Prostate gland (tissue), 2 donors: ENCODE measurements around the gene TH. TPM values are rescaled to one million over a fixed set of nuclear protein-coding genes. Genes with fewer than 3 reads are reported as not detected.

Experiments used
- DNase-seq: peaks from one replicate; pipeline ENCODE4 v3.0.0-alpha.2; 2019; ENCODE audit warnings: low spot score
- H3K27ac ChIP-seq, 2 donors: fragments of 200-600 bp; sonication (generic); 2 replicates each; pipeline ENCODE4 v1.5.1; 2017 to 2019
- H3K27me3 ChIP-seq: fragments of 200-600 bp; sonication (generic); replicated peaks from 2 replicates; pipeline ENCODE4 v1.5.1; 2019; ENCODE audit not compliant: insufficient read depth
- H3K36me3 ChIP-seq, 2 donors: fragments of 200-600 bp; sonication (generic); 1 replicate in 1 of 2; 2 replicates in 1 of 2; pipeline versions ENCODE4 v1.5.1 to v1.8.1; 2017 to 2019
- H3K4me1 ChIP-seq: fragments of 200-600 bp; sonication (generic); replicated peaks from 2 replicates; pipeline ENCODE4 v1.5.1; 2019
- H3K4me3 ChIP-seq, 2 donors: fragments of 200-600 bp; sonication (generic); 2 replicates each; pipeline ENCODE4 v1.5.1; 2017 to 2019
- H3K9me3 ChIP-seq: fragments of 200-600 bp; sonication (generic); 2 replicates; pipeline ENCODE4 v1.5.1; 2017
- POLR2A ChIP-seq: fragments of 450-650 bp; IDR thresholded peaks from one replicate; pipeline ENCODE4 v1.6.1; 2016; ENCODE audit warnings: antibody characterized with exemption, mild to moderate bottlenecking
- POLR2AphosphoS5 ChIP-seq: sonication (generic); formaldehyde crosslinking; IDR thresholded peaks from one replicate; pipeline ENCODE4 v1.6.1; 2017; ENCODE audit warnings: antibody characterized with exemption
- WGBS: methylation state at CpG from one replicate; pipeline ENCODE4 v1.1.5; 2018; 5-methylcytosine and 5-hydroxymethylcytosine counted together
- intact Hi-C: fragments of 100-400 bp; cut with DNase I; formaldehyde crosslinking; loops from one replicate; pipeline ENCODE4 v1.14.2; 2022
- total RNA-seq, 2 donors: library from RNA; depleted of rRNA; stranded (reverse); fragments of >200 nt; gene quantifications; one replicate each; pipeline ENCODE4 v1.1.0, GENCODE V29; 2016
- TF ChIP-seq, protein P1 (sequence below), 4 experiments: fragments of 200-600 bp in 2 of 4; fragments of 450-650 bp in 2 of 4; sonication (generic) in 2 of 4; IDR thresholded peaks; 1 replicate in 3 of 4; 2 replicates in 1 of 4; pipeline ENCODE4 v1.5.1; 2016 to 2019; ENCODE audit warnings: antibody characterized with exemption in 4 of 4, mild to moderate bottlenecking in 2 of 4, moderate library complexity in 2 of 4

TH gene
- total RNA-seq, 2 donors from 2014 or later: 2.4 TPM; not detected in 1

DNA sequence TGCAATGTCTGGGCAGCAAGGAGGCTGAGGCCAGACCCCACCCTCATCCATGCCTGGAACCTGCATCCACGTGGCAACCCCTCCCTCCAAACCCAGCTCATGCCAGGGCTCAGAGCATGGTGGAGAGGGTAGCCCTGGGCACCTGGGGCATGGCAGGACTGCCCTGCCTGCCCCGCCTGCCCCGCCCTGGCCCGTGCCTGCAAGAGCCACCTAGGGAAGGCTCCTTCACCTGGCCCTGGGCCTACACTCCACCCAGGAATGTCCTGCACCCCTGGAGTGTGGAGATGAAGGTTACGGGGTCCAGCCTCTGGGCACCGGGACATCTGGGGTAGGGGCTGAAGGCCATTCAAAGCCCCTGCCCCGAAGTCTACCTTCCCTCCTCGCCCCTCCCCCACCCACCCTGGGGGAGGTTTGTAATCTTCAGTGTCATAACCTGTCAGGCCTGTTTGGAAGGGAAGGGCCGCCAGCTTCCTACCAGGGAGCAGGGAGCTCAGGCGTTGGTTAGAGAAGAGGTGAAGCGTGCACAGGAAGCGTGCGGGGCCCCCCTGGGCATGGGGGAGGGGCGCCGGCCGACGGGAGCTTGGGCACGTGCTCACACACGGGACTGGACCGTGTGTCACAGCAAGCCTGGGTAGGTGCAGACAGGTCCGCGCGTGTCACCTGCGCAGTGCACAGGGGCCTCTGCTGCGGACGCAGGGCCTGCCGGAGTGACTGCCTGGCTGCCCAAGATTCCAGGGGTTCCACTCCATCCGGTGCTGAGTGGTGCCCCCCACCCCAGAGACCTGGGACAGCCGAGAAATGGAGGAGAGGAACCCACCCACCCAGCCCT lies 30.7 kb upstream of the TH start:
- TF ChIP-seq POLR2A: no peak
- TF ChIP-seq POLR2AphosphoS5: peak; percentile 81
- Histone ChIP-seq H3K36me3 (no peaks in the 10 kb centered on the region), H3K9me3 (no peaks in the 10 kb centered on the region), H3K27me3 (no peaks in the 10 kb centered on the region), H3K27ac (no peak overlapping the region), H3K4me3 (no peak overlapping the region), H3K4me1 (peaks cover 10% of the 10 kb centered on the region)
- peak; percentile 84 for DNase-seq
- 49% methylated on average over 27 of the region's 29 CpGs for WGBS
- intact Hi-C loops: no loop called here

DNA sequence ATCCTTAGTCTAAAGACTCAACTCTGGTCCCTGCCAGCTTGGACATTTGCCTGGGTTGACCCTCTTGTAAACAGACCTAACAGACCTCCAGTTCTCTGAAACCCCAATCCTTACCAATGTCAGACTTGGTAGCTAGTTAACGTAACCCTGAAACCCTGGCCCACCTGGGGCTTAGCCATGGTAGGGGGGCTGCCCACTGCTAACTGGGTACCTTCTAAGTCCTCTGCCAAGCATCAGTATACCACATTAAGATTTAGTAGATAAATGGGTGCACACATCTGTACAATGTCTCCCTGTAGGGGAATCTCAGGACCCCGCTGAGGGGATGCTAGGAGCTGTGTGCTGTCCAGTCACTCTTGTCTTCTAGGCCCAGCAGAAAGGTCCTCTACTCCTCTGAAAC lies 29.9 kb upstream of the TH start:
- H3K36me3 ChIP-seq: no peaks in the 10 kb centered on the region
- H3K27me3 ChIP-seq: no peaks in the 10 kb centered on the region
- WGBS: 50% methylated on average over 2 of the region's 2 CpGs
- no peaks in the 10 kb centered on the region for H3K9me3 ChIP-seq
- intact Hi-C loops: no loop called here
- no peak overlapping the region for H3K27ac ChIP-seq
- peaks cover 10% of the 10 kb centered on the region for H3K4me1 ChIP-seq
- no peak for TF ChIP-seq POLR2A
- TF ChIP-seq, protein P1, sequence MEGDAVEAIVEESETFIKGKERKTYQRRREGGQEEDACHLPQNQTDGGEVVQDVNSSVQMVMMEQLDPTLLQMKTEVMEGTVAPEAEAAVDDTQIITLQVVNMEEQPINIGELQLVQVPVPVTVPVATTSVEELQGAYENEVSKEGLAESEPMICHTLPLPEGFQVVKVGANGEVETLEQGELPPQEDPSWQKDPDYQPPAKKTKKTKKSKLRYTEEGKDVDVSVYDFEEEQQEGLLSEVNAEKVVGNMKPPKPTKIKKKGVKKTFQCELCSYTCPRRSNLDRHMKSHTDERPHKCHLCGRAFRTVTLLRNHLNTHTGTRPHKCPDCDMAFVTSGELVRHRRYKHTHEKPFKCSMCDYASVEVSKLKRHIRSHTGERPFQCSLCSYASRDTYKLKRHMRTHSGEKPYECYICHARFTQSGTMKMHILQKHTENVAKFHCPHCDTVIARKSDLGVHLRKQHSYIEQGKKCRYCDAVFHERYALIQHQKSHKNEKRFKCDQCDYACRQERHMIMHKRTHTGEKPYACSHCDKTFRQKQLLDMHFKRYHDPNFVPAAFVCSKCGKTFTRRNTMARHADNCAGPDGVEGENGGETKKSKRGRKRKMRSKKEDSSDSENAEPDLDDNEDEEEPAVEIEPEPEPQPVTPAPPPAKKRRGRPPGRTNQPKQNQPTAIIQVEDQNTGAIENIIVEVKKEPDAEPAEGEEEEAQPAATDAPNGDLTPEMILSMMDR (IDR thresholded peaks at IDR 0.05): no peak
- no peak for TF ChIP-seq POLR2AphosphoS5
- H3K4me3 ChIP-seq: no peak overlapping the region
- DNase-seq: no peak

DNA sequence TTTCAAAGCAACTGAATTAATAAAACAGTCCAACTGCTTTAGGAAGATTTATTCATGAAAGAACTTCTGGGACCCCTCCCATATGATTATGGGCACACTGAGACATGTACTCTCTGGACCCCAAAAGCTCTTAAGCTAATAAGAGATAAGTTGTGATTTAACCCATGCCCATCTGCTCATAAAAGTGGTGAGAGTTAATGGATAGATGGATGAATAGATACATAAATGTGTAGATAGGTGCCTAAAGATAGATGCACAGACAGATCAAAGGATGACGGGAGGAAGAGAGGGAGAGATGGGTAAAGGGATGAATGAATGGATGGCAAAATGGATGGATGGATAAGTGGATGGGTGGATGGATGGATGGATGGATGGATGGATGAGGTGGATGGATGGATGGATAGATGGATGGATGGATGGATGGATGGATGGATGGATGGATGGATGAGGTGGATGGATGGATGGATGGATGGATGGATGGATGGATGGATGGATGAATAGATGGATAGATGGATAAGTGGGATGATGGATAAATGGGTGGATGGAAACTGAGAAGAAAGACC lies 29.4 kb upstream of the TH start:
- Histone ChIP-seq H3K36me3 (no peaks in the 10 kb centered on the region), H3K9me3 (no peaks in the 10 kb centered on the region), H3K27me3 (no peaks in the 10 kb centered on the region), H3K4me3 (no peak overlapping the region), H3K27ac (no peak overlapping the region), H3K4me1 (peaks cover 10% of the 10 kb centered on the region)
- intact Hi-C loops: no loop called here
- 92% methylated on average over 1 of the region's 1 CpG for WGBS
- TF ChIP-seq, protein P1 (IDR thresholded peaks at IDR 0.05): no peak
- TF ChIP-seq POLR2A (no peak), POLR2AphosphoS5 (no peak)
- no peak for DNase-seq

DNA sequence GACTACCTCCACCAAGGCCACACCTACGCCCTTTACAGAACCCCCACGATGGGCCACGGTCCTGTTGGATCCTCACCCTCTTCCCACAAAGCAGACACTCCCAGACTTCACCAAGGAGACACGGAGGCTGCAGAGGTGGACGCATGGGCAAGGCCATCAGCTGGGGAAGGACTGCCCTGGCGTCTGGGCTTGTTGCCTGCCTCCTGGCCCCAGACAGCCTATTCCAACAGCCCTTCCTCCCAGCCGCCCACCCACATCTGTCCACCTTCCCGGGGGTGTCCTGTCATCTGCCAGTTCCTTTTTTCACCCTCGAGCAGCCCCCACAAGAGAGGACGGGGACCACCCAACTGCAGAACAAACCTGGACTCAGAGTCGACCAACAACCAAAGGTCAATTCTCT lies 28.9 kb upstream of the TH start:
- no peak for DNase-seq
- Histone ChIP-seq H3K9me3 (no peaks in the 10 kb centered on the region), H3K4me3 (no peak overlapping the region), H3K27me3 (no peaks in the 10 kb centered on the region), H3K4me1 (peaks cover 10% of the 10 kb centered on the region), H3K27ac (no peak overlapping the region), H3K36me3 (no peaks in the 10 kb centered on the region)
- TF ChIP-seq POLR2AphosphoS5 (no peak), POLR2A (no peak)
- TF ChIP-seq, protein P1 (IDR thresholded peaks at IDR 0.05): no peak
- 89% methylated on average over 11 of the region's 11 CpGs for WGBS
- intact Hi-C loops: no loop called here

DNA sequence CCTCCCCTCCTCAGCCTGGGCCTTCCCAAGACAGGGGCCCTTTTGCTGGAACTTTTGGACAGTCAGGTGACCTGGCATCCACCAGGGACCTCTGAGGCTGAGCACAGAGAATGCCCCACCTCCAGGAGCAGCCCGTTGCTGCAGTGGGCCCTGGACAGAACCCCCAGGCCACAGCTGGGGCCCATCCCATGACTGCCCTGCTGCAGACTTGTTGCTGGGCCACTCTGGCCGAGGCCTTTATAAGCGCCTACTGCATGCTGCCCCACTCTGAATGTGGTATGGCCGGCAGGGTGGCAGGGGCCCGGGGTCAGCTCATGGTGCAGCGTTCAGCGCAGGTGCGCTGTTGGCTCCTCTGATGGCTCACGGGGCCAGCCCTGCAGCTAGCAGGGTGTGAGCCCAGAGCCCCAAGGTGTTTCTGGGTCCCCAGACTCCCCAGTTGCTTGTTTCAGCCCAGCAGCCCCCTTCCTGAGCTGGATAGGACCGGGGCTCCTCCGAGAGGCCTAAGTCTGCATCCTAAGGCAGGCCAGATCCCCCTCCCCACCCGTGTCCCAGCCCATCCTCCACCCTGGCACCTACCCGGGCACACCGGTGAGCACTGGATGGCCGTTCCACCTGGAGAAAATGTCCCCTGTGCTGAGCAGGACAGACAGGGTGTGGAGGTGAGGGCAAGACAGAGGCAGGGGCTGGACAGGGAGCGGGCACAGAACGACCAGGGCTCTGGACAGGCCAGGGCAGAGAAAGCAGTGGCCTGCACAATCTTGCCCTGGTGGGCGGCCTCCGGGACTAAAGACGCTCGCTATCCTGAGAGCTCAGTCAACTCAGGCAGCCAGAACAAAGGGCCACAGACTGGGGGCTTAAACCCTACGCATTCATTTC lies 28.1 kb upstream of the TH start:
- intact Hi-C loops: loop anchor here (5.0 to 10.0 kb wide), 2 partner anchors 333 to 695 kb away; no protein-coding TSS in a partner anchor
- Histone ChIP-seq H3K27me3 (no peaks in the 10 kb centered on the region), H3K36me3 (no peaks in the 10 kb centered on the region), H3K4me1 (peaks cover 10% of the 10 kb centered on the region), H3K4me3 (no peak overlapping the region), H3K27ac (no peak overlapping the region), H3K9me3 (no peaks in the 10 kb centered on the region)
- 83% methylated on average over 19 of the region's 22 CpGs for WGBS
- DNase-seq: no peak
- TF ChIP-seq, protein P1 (IDR thresholded peaks at IDR 0.05): no peak
- TF ChIP-seq POLR2AphosphoS5 (no peak), POLR2A (no peak)
